Panc1 (cell line): ENCODE data around the gene CCL15. TPM values are rescaled to one million over a fixed set of nuclear protein-coding genes. Genes with fewer than 3 reads are reported as not detected.

Experiments used
- ATAC-seq: fragments of 200-7000 bp; cut with Tn5 transposase; 2 replicates; pipeline ENCODE4 v1.9.1; 2020; ENCODE audit warnings: mild to moderate bottlenecking, moderate library complexity
- BruUV-seq: library from RNA; stranded (reverse); fragments of 400-500 nt; replicated peaks from 2 replicates; lab custom pipeline; 2021; lab: Mats Ljungman, UMichigan
- CTCF ChIA-PET: fragments of 300-600 bp; sonication (Branson Sonifier 250); formaldehyde crosslinking; loops from one replicate; lab custom pipeline; 2022; ENCODE audit warnings: antibody characterized with exemption; lab: Charles Lee
- POLR2A ChIA-PET: fragments of 300-600 bp; sonication (Branson Sonifier 250); formaldehyde crosslinking; loops from one replicate; lab custom pipeline; 2022; ENCODE audit warnings: antibody characterized with exemption; lab: Charles Lee
- DNase-seq: peaks from one replicate; pipeline ENCODE4 v3.0.0-alpha.2; 2010; ENCODE audit warnings: low read depth, low spot score
- H3K27ac ChIP-seq: 2 replicates; pipeline ENCODE4 v1.5.1; 2011; ENCODE audit warnings: mild to moderate bottlenecking, low read length, inconsistent platforms
- H3K27me3 ChIP-seq: fragments of 200-500 bp; sonication (Bioruptor generic); 2 replicates; pipeline ENCODE4 v1.6.0; 2014; ENCODE audit warnings: low read length, inconsistent platforms; ENCODE audit not compliant: control insufficient read depth, insufficient read depth
- H3K36me3 ChIP-seq: fragments of 200-500 bp; sonication (Bioruptor generic); 2 replicates; pipeline ENCODE4 v1.5.1; 2014; ENCODE audit warnings: inconsistent platforms, mild to moderate bottlenecking, low read length, moderate library complexity; ENCODE audit not compliant: control insufficient read depth, insufficient read depth
- H3K4me1 ChIP-seq: 2 replicates; pipeline ENCODE4 v1.5.1; 2011; ENCODE audit warnings: inconsistent platforms, mild to moderate bottlenecking, low read length, moderate library complexity; ENCODE audit not compliant: control insufficient read depth, insufficient read depth
- H3K4me3 ChIP-seq, 2 experiments: 2 replicates each; pipeline ENCODE4 v1.5.1; 2011 to 2012; ENCODE audit warnings: low read depth in 2 of 2, low read length in 2 of 2, mild to moderate bottlenecking in 2 of 2, inconsistent platforms in 1 of 2, moderate library complexity in 1 of 2
- H3K9me3 ChIP-seq: fragments of 200-500 bp; sonication (Bioruptor generic); 2 replicates; pipeline ENCODE4 v1.5.1; 2014; ENCODE audit warnings: low read depth, mild to moderate bottlenecking, inconsistent platforms, low read length, moderate library complexity; ENCODE audit not compliant: control insufficient read depth, insufficient read depth
- CTCF ChIP-seq: fragments of 450-650 bp; IDR thresholded peaks from 2 replicates; pipeline ENCODE4 v1.5.1; 2017; ENCODE audit warnings: mild to moderate bottlenecking
- POLR2AphosphoS5 ChIP-seq: IDR thresholded peaks from 2 replicates; pipeline ENCODE4 v1.6.1; 2012; ENCODE audit warnings: mild to moderate bottlenecking, low read depth, low read length, moderate library complexity
- REST ChIP-seq, 2 experiments: IDR thresholded peaks; 2 replicates each; pipeline ENCODE4 v1.6.1; 2011 to 2012; ENCODE audit warnings: low read depth in 2 of 2, control low read depth in 1 of 2, low read length in 1 of 2, mild to moderate bottlenecking in 1 of 2, moderate library complexity in 1 of 2; ENCODE audit not compliant: insufficient read depth in 1 of 2
- SIN3A ChIP-seq: IDR thresholded peaks from 2 replicates; pipeline ENCODE4 v1.6.1; 2012; ENCODE audit warnings: low read depth, mild to moderate bottlenecking, low read length, moderate library complexity, borderline replicate concordance; ENCODE audit not compliant: insufficient read depth
- TCF7L2 ChIP-seq: IDR thresholded peaks from 2 replicates; pipeline ENCODE4 v1.6.1; 2011; ENCODE audit warnings: mild to moderate bottlenecking, low read depth, low read length, inconsistent platforms
- in situ Hi-C: cut with HindIII; loops from 2 replicates; pipeline ENCODE4 v1.10.0; 2016; ENCODE audit warnings: low sequenced_read_pairs, low pct_unique_long_range_greater_than_20kb
- intact Hi-C: fragments of 100-400 bp; cut with micrococcal nuclease; formaldehyde crosslinking; loops from one replicate; pipeline ENCODE4 v1.10.0; 2022; ENCODE audit not compliant: unreplicated experiment
- total RNA-seq: library from RNA; stranded (reverse); gene quantifications from one replicate; pipeline ENCODE4 v1.2.1, GENCODE V29; 2021; ENCODE audit not compliant: unreplicated experiment

The CCL15 gene
- total RNA-seq, 1 experiment from 2014 or later, result not detected

- Histone ChIP-seq H3K9me3 (no peaks in the 10 kb centered on the region), H3K27me3 (peaks cover 22% of the 10 kb centered on the region), H3K4me1 (no peaks in the 10 kb centered on the region), H3K36me3 (no peaks in the 10 kb centered on the region), H3K27ac (no peak overlapping the region), H3K4me3 (no peak overlapping the region)
- intact Hi-C loops, result no loop called here
- no TSS peak for BruUV-seq
- ATAC-seq (no peak), DNase-seq (no peak)
- TF ChIP-seq CTCF, result no peak
- TF ChIP-seq TCF7L2, result no peak
- TF ChIP-seq REST (IDR thresholded peaks at IDR 0.05; ENCODE audit: insufficient read depth in 1 of 2, low read depth in 2 of 2, low read length in 1 of 2), result no peak
- no peak for TF ChIP-seq SIN3A
- no peak for TF ChIP-seq POLR2AphosphoS5
- in situ Hi-C loops, result no loop called here
- CTCF ChIA-PET, result no interaction called here
- POLR2A ChIA-PET, result no interaction called here
Measured at GRCh38 chr17:36030956-36031355, 29.6 kb upstream of the CCL15 start.

- H3K9me3 ChIP-seq, result no peaks in the 10 kb centered on the region
Measured at GRCh38 chr17:36027761-36028160, 26.4 kb upstream of the CCL15 start.

More at GRCh38 chr17:36027761-36028160, 26.4 kb upstream of the CCL15 start:
- Histone ChIP-seq H3K36me3 (no peaks in the 10 kb centered on the region), H3K4me3 (no peak overlapping the region), H3K27ac (no peak overlapping the region), H3K4me1 (no peaks in the 10 kb centered on the region), H3K27me3 (peaks cover 6% of the 10 kb centered on the region)
- ChIA-PET POLR2A (no interaction called here), CTCF (interaction anchor here (0.8 kb wide), 1 partner anchor 52 kb away, joined by 3 read pairs; no protein-coding TSS in a partner anchor)
- no peak for DNase-seq
- ATAC-seq, result no peak
- TF ChIP-seq TCF7L2 (no peak), SIN3A (no peak), REST (IDR thresholded peaks at IDR 0.05; ENCODE audit: insufficient read depth in 1 of 2, low read depth in 2 of 2, low read length in 1 of 2) (no peak), POLR2AphosphoS5 (no peak), CTCF (no peak)
- BruUV-seq, result no TSS peak
- intact Hi-C loops (no loop called here), in situ Hi-C loops (no loop called here)
